HepG2 (cell line): Measurements from ENCODE around the gene REC114. TPM values are rescaled to one million over a fixed set of nuclear protein-coding genes. Genes with fewer than 3 reads are reported as not detected.

Source experiments
- ATAC-seq: fragments of 200-7000 bp; cut with Tn5 transposase; 3 replicates; pipeline ENCODE4 v1.9.1; 2020; ENCODE audit warnings: mild to moderate bottlenecking, moderate library complexity
- BruUV-seq: library from RNA; stranded (reverse); fragments of 400-500 nt; replicated peaks from 2 replicates; lab custom pipeline; 2021; lab: Mats Ljungman, UMichigan
- CTCF ChIA-PET: fragments of 300-600 bp; formaldehyde crosslinking; extraction: SDS; loops from one replicate; lab custom pipeline; 2021; ENCODE audit warnings: low total read pairs, inconsistent platforms, low intra/inter-chr PET ratio; lab: Yijun Ruan, JAX
- POLR2A ChIA-PET: fragments of 350-600 bp; sonication (Branson Sonifier 250); formaldehyde crosslinking; loops from one replicate; lab custom pipeline; 2020; ENCODE audit warnings: antibody characterized with exemption, inconsistent platforms; lab: Yijun Ruan, JAX
- DNase-seq: peaks from one replicate; pipeline ENCODE4 v3.0.0-alpha.2; 2015; ENCODE audit warnings: low spot score
- FAIRE-seq: peaks from 3 replicates; lab custom pipeline; 2011; peaks lifted over from hg19 to GRCh38; lab: Jason Lieb, UNC
- H2AFZ ChIP-seq: one replicate; pipeline ENCODE4 v1.6.1; 2011; ENCODE audit warnings: low read length, inconsistent platforms
- H3K27ac ChIP-seq: fragments of 300-600 bp; 3 replicates; pipeline ENCODE4 v1.8.0; 2011; ENCODE audit warnings: mixed run types, mild to moderate bottlenecking, mixed read lengths, low read length, inconsistent platforms; ENCODE audit not compliant: insufficient read depth; ENCODE audit errors: extremely low read length
- H3K27me3 ChIP-seq, 2 experiments: fragments of 200-600 bp in 1 of 2; 2 replicates in 1 of 2; 3 replicates in 1 of 2; pipeline versions ENCODE4 v1.6.0 to v1.8.0; 2011; ENCODE audit warnings: low read length in 2 of 2, mild to moderate bottlenecking in 2 of 2, moderate library complexity in 2 of 2, inconsistent platforms in 1 of 2; ENCODE audit not compliant: insufficient read depth in 2 of 2, control insufficient read depth in 1 of 2
- H3K36me3 ChIP-seq, 2 experiments: fragments of 200-600 bp in 1 of 2; replicated peaks in 1 of 2; 2 replicates in 1 of 2; 3 replicates in 1 of 2; pipeline versions ENCODE4 v1.5.1 to v1.8.0; 2011; ENCODE audit warnings: low read length in 2 of 2, inconsistent platforms in 1 of 2; ENCODE audit not compliant: insufficient read depth in 2 of 2, control insufficient read depth in 1 of 2
- H3K4me1 ChIP-seq: 2 replicates; pipeline ENCODE4 v1.5.1; 2012; ENCODE audit warnings: low read length, inconsistent platforms; ENCODE audit not compliant: insufficient read depth
- H3K4me2 ChIP-seq: 2 replicates; pipeline ENCODE4 v1.6.0; 2011; ENCODE audit warnings: low read depth, low read length, inconsistent platforms
- H3K4me3 ChIP-seq, 3 experiments: fragments of 200-600 bp in 1 of 3; sonication (generic), shearing (Covaris generic) in 1 of 3; replicated peaks in 1 of 3; 2 replicates each; pipeline ENCODE4 v1.5.1; 2011 to 2016; ENCODE audit warnings: low read length in 3 of 3, inconsistent platforms in 2 of 3, low read depth in 2 of 3, mild to moderate bottlenecking in 2 of 3, control low read depth in 1 of 3, mixed read lengths in 1 of 3; ENCODE audit not compliant: insufficient read depth in 1 of 3
- H3K79me2 ChIP-seq: one replicate; pipeline ENCODE4 v1.6.1; 2011; ENCODE audit warnings: low read length, inconsistent platforms; ENCODE audit not compliant: insufficient read depth
- H3K9ac ChIP-seq: 2 replicates; pipeline ENCODE4 v1.6.0; 2011; ENCODE audit warnings: mild to moderate bottlenecking, low read depth, low read length, inconsistent platforms; ENCODE audit not compliant: insufficient read depth
- H3K9me3 ChIP-seq: 2 replicates; pipeline ENCODE4 v1.5.1; 2012; ENCODE audit warnings: mild to moderate bottlenecking, low read length
- H4K20me1 ChIP-seq: 2 replicates; pipeline ENCODE4 v1.6.0; 2011; ENCODE audit warnings: inconsistent platforms, mild to moderate bottlenecking, low read length, moderate library complexity; ENCODE audit not compliant: insufficient read depth
- AHR ChIP-seq: IDR thresholded peaks from 2 replicates; pipeline ENCODE4 v1.6.1; 2018; ENCODE audit warnings: missing genetic modification reagents, missing compliant biosample characterization
- BRCA1 ChIP-seq: sonication (generic); formaldehyde crosslinking; IDR thresholded peaks from 2 replicates; pipeline ENCODE4 v1.4.0; 2020; ENCODE audit warnings: missing genetic modification reagents
- GFI1 ChIP-seq: sonication (generic); formaldehyde crosslinking; IDR thresholded peaks from 2 replicates; pipeline ENCODE4 v1.5.0; 2020; ENCODE audit warnings: missing genetic modification reagents, mild to moderate bottlenecking, borderline replicate concordance
- NCOR1 ChIP-seq: fragments of 200-600 bp; sonication (generic); IDR thresholded peaks from 2 replicates; pipeline ENCODE4 v1.7.0; 2017; ENCODE audit warnings: antibody characterized with exemption, low read length, borderline replicate concordance
- SUZ12 ChIP-seq: fragments of 150-350 bp; IDR thresholded peaks from 2 replicates; pipeline ENCODE4 v1.6.1; 2014; ENCODE audit warnings: low read depth, low read length
- ZFP36L1 ChIP-seq: sonication (generic); formaldehyde crosslinking; IDR thresholded peaks from 2 replicates; pipeline ENCODE4 v1.8.0; 2022; ENCODE audit warnings: mild to moderate bottlenecking, missing genetic modification reagents, moderate library complexity
- ZFY ChIP-seq: sonication (generic); formaldehyde crosslinking; IDR thresholded peaks from 2 replicates; pipeline ENCODE4 v1.4.0; 2020; ENCODE audit warnings: missing genetic modification reagents
- ZKSCAN5 ChIP-seq: sonication (generic); formaldehyde crosslinking; IDR thresholded peaks from 2 replicates; pipeline ENCODE4 v1.5.1; 2020; ENCODE audit warnings: mild to moderate bottlenecking, missing genetic modification reagents
- ZNF329 ChIP-seq: sonication (generic); formaldehyde crosslinking; IDR thresholded peaks from 2 replicates; pipeline ENCODE4 v1.9.0; 2021; ENCODE audit warnings: low read depth, mild to moderate bottlenecking, missing genetic modification reagents
- ZNF776 ChIP-seq: sonication (generic); formaldehyde crosslinking; IDR thresholded peaks from 2 replicates; pipeline ENCODE4 v1.4.0; 2020; ENCODE audit warnings: mild to moderate bottlenecking, missing genetic modification reagents
- WGBS: methylation state at CpG from one replicate; pipeline ENCODE4 v1.1.6; 2017; ENCODE audit warnings: low lambda C conversion rate; 5-methylcytosine and 5-hydroxymethylcytosine counted together
- in situ Hi-C: cut with HindIII; loops from 2 replicates; pipeline ENCODE4 v1.10.0; 2017; ENCODE audit warnings: low pct_unique_long_range_greater_than_20kb; ENCODE audit not compliant: extremely low pct_ligation_motif_present
- intact Hi-C: fragments of 100-400 bp; cut with micrococcal nuclease; formaldehyde crosslinking; loops from one replicate; pipeline ENCODE4 v1.10.0; 2022; ENCODE audit not compliant: unreplicated experiment
- polyA plus RNA-seq, 8 experiments: library from polyadenylated mRNA; depleted of rRNA in 3 of 8; stranded (reverse) in 7 of 8; unstranded in 1 of 8; fragments of >200 nt; fragmentation: Illumina TruSeq in 4 of 8; extraction: Trizol in 4 of 8; gene quantifications; 2 replicates each; pipeline versions ENCODE4 v1.2.1 to v1.2.3, GENCODE V29; 2011 to 2016; ENCODE audit warnings: low read depth in 4 of 8, missing spikeins in 1 of 8, mixed read lengths in 1 of 8; ENCODE audit not compliant: insufficient read depth in 1 of 8
- total RNA-seq, 5 experiments: library from RNA; depleted of rRNA; stranded (reverse); fragments of >200 nt; fragmentation: Illumina TruSeq; extraction: Trizol; gene quantifications; 2 replicates each; pipeline ENCODE4 v1.2.3, GENCODE V29; 2016; ENCODE audit warnings: low read depth in 1 of 5
- TF ChIP-seq, protein P1 (sequence below): conservative IDR thresholded peaks from 2 replicates; pipeline ENCODE4 v1.6.1; 2018; ENCODE audit warnings: missing genetic modification reagents

Gene REC114
- total and polyA plus RNA-seq, 2 of the 13 experiments (the other 11 are each of a cell fraction or from before 2014, with no cell fraction given), result not detected

DNA sequence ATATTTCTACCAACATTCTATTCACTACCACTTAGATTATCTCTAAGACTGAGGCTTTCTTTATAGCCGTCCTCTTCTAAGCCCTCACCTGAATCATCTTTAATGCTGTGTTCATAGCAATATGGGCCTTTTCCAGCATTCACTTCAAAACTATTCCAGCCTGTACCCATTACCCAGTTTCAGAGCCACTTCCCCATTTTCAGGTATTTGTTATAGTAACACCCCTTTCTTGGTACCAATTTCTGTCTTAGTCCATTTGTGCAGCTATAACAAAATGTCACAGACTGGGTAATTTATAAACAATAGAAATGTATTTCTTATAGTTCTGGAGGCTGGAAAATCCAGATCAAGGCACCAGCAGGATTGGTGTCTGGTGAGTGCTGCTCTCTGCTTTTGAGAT lies 45.7 kb downstream of the REC114 start (continued):
- TF ChIP-seq SUZ12 (no peak), ZFY (no peak), AHR (no peak), ZNF776 (no peak), ZNF329 (no peak), ZKSCAN5 (no peak)
- TF ChIP-seq, all 625 proteins: peak for 0

DNA sequence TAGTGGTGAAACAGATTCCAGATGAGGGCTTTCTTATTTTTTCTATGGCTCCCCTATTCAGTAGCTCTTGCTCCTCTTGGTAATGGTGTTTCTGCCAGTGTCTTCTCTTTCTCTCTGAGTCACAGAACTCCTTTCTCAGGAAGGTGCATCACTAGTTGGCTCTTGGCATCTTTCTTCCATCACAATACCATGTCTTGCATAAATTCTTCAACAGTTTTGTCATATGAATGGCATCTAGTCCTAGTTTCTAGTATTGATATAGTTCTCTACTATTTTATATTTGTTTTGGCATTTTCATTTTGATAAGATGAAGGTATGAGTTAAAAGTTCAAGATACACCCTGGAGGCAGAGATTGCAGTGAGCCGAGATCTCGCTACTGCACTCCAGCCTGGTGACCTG lies 51.0 kb downstream of the REC114 start:
- H3K79me2 ChIP-seq, result no peaks in the 10 kb centered on the region
- DNase-seq (no peak), FAIRE-seq (no peak), ATAC-seq (no peak)
- no peaks in the 10 kb centered on the region for H3K9me3 ChIP-seq
- H3K4me1 ChIP-seq, result no peaks in the 10 kb centered on the region
- no peak overlapping the region for H3K27ac ChIP-seq
- intact Hi-C loops (no loop called here), in situ Hi-C loops (no loop called here)
- ChIA-PET CTCF (no interaction called here), POLR2A (no interaction called here)
- TF ChIP-seq BRCA1 (CRISPR knock-in tag) (no peak), ZFP36L1 (CRISPR knock-in tag) (no peak), GFI1 (CRISPR knock-in tag) (no peak), NCOR1 (no peak)
- TF ChIP-seq, protein P1, sequence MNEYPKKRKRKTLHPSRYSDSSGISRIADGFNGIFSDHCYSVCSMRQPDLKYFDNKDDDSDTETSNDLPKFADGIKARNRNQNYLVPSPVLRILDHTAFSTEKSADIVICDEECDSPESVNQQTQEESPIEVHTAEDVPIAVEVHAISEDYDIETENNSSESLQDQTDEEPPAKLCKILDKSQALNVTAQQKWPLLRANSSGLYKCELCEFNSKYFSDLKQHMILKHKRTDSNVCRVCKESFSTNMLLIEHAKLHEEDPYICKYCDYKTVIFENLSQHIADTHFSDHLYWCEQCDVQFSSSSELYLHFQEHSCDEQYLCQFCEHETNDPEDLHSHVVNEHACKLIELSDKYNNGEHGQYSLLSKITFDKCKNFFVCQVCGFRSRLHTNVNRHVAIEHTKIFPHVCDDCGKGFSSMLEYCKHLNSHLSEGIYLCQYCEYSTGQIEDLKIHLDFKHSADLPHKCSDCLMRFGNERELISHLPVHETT (CRISPR knock-in tag), result no peak
- H4K20me1 ChIP-seq, result no peaks in the 10 kb centered on the region
- WGBS, result 34% methylated on average over 2 of the region's 2 CpGs
- no peak overlapping the region for H2AFZ ChIP-seq
- BruUV-seq, result no TSS peak
- H3K36me3 ChIP-seq, result no peaks in the 10 kb centered on the region
- H3K9ac ChIP-seq, result no peak overlapping the region
- H3K27me3 ChIP-seq, result no peaks in the 10 kb centered on the region
- H3K4me3 ChIP-seq, result no peak overlapping the region
- no peak overlapping the region for H3K4me2 ChIP-seq
